H1 (cell line): ENCODE measurements around the gene PITPNC1. TPM values are rescaled to one million over a fixed set of nuclear protein-coding genes. Genes with fewer than 3 reads are reported as not detected.

Experiments used
- ATF2 ChIP-seq: IDR thresholded peaks from 2 replicates; pipeline ENCODE4 v1.6.1; 2012; ENCODE audit warnings: low read length, inconsistent platforms
- SRF ChIP-seq: IDR thresholded peaks from 2 replicates; pipeline ENCODE4 v1.6.1; 2011; ENCODE audit warnings: mild to moderate bottlenecking, low read depth, low read length, moderate library complexity
- polyA plus RNA-seq, 7 experiments: library from polyadenylated mRNA; depleted of rRNA in 3 of 7; stranded (reverse) in 5 of 7; unstranded in 2 of 7; fragments of >200 nt in 5 of 7; fragments of 200-250 nt in 2 of 7; gene quantifications; 1 replicate in 5 of 7; 2 replicates in 1 of 7; 4 replicates in 1 of 7; pipeline versions ENCODE4 v1.2.1 to v1.2.3, GENCODE V29; 2011 to 2013; ENCODE audit warnings: missing spikeins in 2 of 7, mixed read lengths in 2 of 7
- total RNA-seq: library from RNA; stranded (reverse); fragmentation: NEBNext Ultra II Directional; extraction: Animal tissue kit (Norgen Biotek cat#: 25700); gene quantifications from 2 replicates; pipeline ENCODE4 v1.2.1, GENCODE V29; 2021

Gene PITPNC1
- total and polyA plus RNA-seq, 2 of the 8 experiments (the other 6 are each of a cell fraction or from before 2014, with no cell fraction given) = 17.6 to 54.7 TPM

GRCh38 chr17:67733449-67733848 lies 356.4 kb downstream of the PITPNC1 start (continued):
- no peak for TF ChIP-seq SRF
- TF ChIP-seq ATF2 = no peak
